Activated CD4-positive, alpha-beta T cell treated with anti-CD3 and anti-CD28 coated beads for 1 hour (primary cell): Measurements from ENCODE around the gene GNA15.
"Not testable (repeated sequence)": the region's sequence is repeated elsewhere in the genome, so short reads cannot be mapped to it uniquely, and the experiment has no call there.

Source experiments
- DNase-seq: peaks from one replicate; pipeline ENCODE4 v3.0.0-alpha.2; 2020

Gene GNA15

GRCh38 chr19:3178377-3178972 lies 42.6 kb downstream of the GNA15 start, which contains the start of gene S1PR4:
S1PR4 (plus strand) TSS chr19:3178769; CDS start chr19:3178793, 24 bp downstream.
- peak; percentile 43 for DNase-seq

- no peak for DNase-seq
Measured at GRCh38 chr19:3178973-3179738, 43.3 kb downstream of the GNA15 start.

GRCh38 chr19:3179739-3180293 lies 44.0 kb downstream of the GNA15 start:
- no peak for DNase-seq

GRCh38 chr19:3183721-3184641 lies 48.1 kb downstream of the GNA15 start:
- no peak for DNase-seq

- DNase-seq, result peak; percentile 57
Measured at GRCh38 chr19:3184847-3185460, 49.1 kb downstream of the GNA15 start.

GRCh38 chr19:3185461-3186159 lies 49.8 kb downstream of the GNA15 start, which contains the start of gene NCLN:
NCLN (plus strand) TSS chr19:3185930; CDS start chr19:3186031, 101 bp downstream.
- DNase-seq, result peak; percentile 91

GRCh38 chr19:3186160-3186688 lies 50.4 kb downstream of the GNA15 start:
- DNase-seq, result no peak

- no peak for DNase-seq
Measured at GRCh38 chr19:3186891-3187661, 51.2 kb downstream of the GNA15 start.

- DNase-seq, result no peak
Measured at GRCh38 chr19:3187662-3188511, 52.1 kb downstream of the GNA15 start.

- DNase-seq, result no peak
Measured at GRCh38 chr19:3188627-3189596, 53.1 kb downstream of the GNA15 start.

- no peak for DNase-seq
Measured at GRCh38 chr19:3189702-3190469, 54.1 kb downstream of the GNA15 start.

- DNase-seq, result no peak
Measured at GRCh38 chr19:3190470-3190770, 54.6 kb downstream of the GNA15 start.

GRCh38 chr19:3190921-3191805 lies 55.3 kb downstream of the GNA15 start:
- DNase-seq, result no peak

GRCh38 chr19:3191806-3192104 lies 55.9 kb downstream of the GNA15 start:
- DNase-seq, result not testable (repeated sequence)

GRCh38 chr19:3192228-3192635 lies 56.4 kb downstream of the GNA15 start:
- no peak for DNase-seq

GRCh38 chr19:3192684-3193083 lies 56.9 kb downstream of the GNA15 start:
- no peak for DNase-seq
